ENCODE measurements around the gene SAMD4B. TPM values are rescaled to one million over a fixed set of nuclear protein-coding genes. Genes with fewer than 3 reads are reported as not detected.
A peak's percentile ranks its signal among the peaks of the same experiment; 100 is the strongest.

SAMD4B gene
- total and polyA plus RNA-seq, 7 experiments from 2014 or later: 7.3 to 84.6 (median 64.0) TPM

DNA sequence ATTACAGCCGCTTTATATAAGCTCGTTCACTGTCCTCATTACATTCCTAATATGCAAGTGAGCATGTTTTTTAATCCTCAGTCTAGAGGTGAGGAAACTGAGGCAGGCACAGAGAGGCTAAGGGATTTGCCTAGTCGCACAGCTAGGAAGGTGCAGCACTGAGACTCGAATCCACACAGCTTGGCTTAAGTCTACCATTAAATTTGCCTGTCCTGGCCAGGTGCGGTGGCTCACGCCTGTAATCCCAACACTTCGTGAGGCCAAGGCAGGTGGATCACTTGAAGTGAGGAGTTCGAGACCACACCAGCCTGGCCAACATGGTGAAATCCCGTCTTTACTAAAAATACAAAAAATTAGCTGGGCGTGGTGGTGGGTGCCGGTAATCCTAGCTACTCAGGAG, 85.5 kb downstream of the SAMD4B start:
- no peaks in the 10 kb centered on the region for H3K27me3 Mint-ChIP-seq
- no peaks in the 10 kb centered on the region for H3K9me3 ChIP-seq (ENCODE audit: control insufficient read depth in 2 of 3, low read length in 3 of 3)
- H3K4me3 ChIP-seq (ENCODE audit: low read length): no peak overlapping the region
- intact Hi-C loops (cut with micrococcal nuclease): no loop called here
- H3K4me1 Mint-ChIP-seq: peaks cover 0 to 16% (median 4%) of the 10 kb centered on the region in 7 donors
- DNase-seq (no peak), ATAC-seq (no peak)
- peaks cover 0 to 17% (median 4%) of the 10 kb centered on the region in 5 donors for H3K36me3 Mint-ChIP-seq
- H3K4me1 ChIP-seq (ENCODE audit: control insufficient read depth in 2 of 2, insufficient read depth in 2 of 2, low read length in 2 of 2): peaks cover 0 to 9% of the 10 kb centered on the region in 2 donors
- ChIA-PET POLR2A (interaction anchor here (0.7 to 6.9 kb wide), 6 partner anchors 8 to 21 kb away, joined by 4 to 46 read pairs (median 6); partner anchors contain the start of genes PLEKHG2, RPS16 and ZFP36), CTCF (no interaction called here)
- H3K36me3 ChIP-seq (ENCODE audit: control insufficient read depth in 2 of 3, insufficient read depth in 3 of 3, low read length in 3 of 3): peaks cover 0 to 43% (median 0%) of the 10 kb centered on the region in 3 experiments
- no peak overlapping the region for H3K4me3 Mint-ChIP-seq
- no peak overlapping the region for H3K27ac Mint-ChIP-seq
- no peaks in the 10 kb centered on the region for H3K27me3 ChIP-seq (ENCODE audit: control insufficient read depth in 2 of 2, insufficient read depth in 2 of 2, low read length in 2 of 2)
- H3K27ac ChIP-seq (ENCODE audit: low read depth, low read length): no peak overlapping the region
- H3K9me3 Mint-ChIP-seq: peaks cover 0 to 1% (median 0%) of the 10 kb centered on the region in 11 donors

- H3K27me3 Mint-ChIP-seq: no peaks in the 10 kb centered on the region
- intact Hi-C loops (cut with micrococcal nuclease): no loop called here
- POLR2A ChIA-PET: interaction anchor here (0.7 to 6.9 kb wide), 4 partner anchors 7 to 22 kb away, joined by 4 to 46 read pairs (median 6); partner anchors contain the start of genes PLEKHG2, RPS16 and ZFP36
- peaks cover 0 to 43% (median 4%) of the 10 kb centered on the region in 3 experiments for H3K36me3 ChIP-seq (ENCODE audit: control insufficient read depth in 2 of 3, insufficient read depth in 3 of 3, low read length in 3 of 3)
- peaks cover 0 to 21% (median 12%) of the 10 kb centered on the region in 5 donors for H3K36me3 Mint-ChIP-seq
- H3K9me3 Mint-ChIP-seq: peaks cover 0 to 1% (median 0%) of the 10 kb centered on the region in 11 donors
- H3K27ac ChIP-seq (ENCODE audit: low read depth, low read length): no peak overlapping the region
- H3K4me1 ChIP-seq (ENCODE audit: control insufficient read depth in 2 of 2, insufficient read depth in 2 of 2, low read length in 2 of 2): peaks cover 3 to 9% of the 10 kb centered on the region in 2 donors
- ATAC-seq: no peak
- no peak overlapping the region for H3K4me3 ChIP-seq (ENCODE audit: low read length)
- DNase-seq: no peak
- no peaks in the 10 kb centered on the region for H3K9me3 ChIP-seq (ENCODE audit: control insufficient read depth in 2 of 3, low read length in 3 of 3)
- H3K4me3 Mint-ChIP-seq: no peak overlapping the region
- peaks cover 0 to 23% (median 10%) of the 10 kb centered on the region in 7 donors for H3K4me1 Mint-ChIP-seq
- CTCF ChIA-PET: interaction anchor here (1.1 kb wide), 1 partner anchor 46 kb away, joined by 4 read pairs; no protein-coding TSS in a partner anchor
- H3K27me3 ChIP-seq (ENCODE audit: control insufficient read depth in 2 of 2, insufficient read depth in 2 of 2, low read length in 2 of 2): no peaks in the 10 kb centered on the region
- H3K27ac Mint-ChIP-seq: peak overlapping the region in 2 of 9 donors; percentile 17 to 59
Observed at GRCh38 chr19:39428283-39429112, 86.3 kb downstream of the SAMD4B start.

DNA sequence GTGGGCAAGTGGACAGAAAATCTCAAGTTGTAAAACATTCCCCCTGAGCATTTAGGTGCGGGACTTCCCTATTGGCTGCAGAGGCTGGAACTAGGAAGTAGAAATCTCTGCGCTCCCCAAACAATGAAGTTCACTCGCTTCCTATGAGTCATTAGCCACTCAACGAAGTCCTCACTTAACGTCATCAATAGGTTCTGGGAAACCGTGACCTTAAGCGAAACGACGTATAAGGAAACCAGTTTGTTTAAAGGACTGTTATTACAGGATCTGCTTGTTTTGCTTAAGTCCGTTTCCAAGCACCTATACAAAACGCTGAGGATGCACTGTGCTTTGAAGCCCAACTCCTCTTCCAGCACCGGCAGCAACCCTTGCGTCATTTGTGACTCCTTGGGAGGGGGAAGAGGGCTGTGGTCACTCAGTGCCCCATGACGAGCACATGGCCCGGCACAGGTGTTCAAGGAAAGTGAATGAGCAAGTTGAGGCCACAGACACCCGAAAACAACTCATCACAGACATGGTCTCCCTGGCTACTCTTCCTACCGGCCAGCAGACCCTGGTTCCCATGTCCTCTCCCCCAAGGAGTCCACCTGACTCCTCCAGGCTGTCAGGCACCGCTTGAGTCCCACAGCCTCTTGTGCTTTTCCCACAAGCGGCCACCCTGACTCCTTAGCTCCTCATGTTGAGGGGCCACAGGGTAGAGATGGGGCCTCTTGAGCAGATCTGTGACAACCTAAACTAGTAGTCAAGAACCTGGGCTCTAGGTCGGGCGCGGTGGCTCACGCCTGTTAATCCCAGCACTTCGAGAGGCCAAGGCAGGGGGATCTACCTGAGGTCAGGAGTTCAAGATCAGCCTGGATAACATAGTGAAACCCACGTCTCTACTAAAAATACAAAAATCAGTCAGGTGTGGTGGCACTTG, 88.7 kb downstream of the SAMD4B start:
- H3K27ac ChIP-seq (ENCODE audit: low read depth, low read length): no peak overlapping the region
- no peaks in the 10 kb centered on the region for H3K9me3 ChIP-seq (ENCODE audit: control insufficient read depth in 2 of 3, low read length in 3 of 3)
- peaks cover 19 to 25% of the 10 kb centered on the region in 2 donors for H3K4me1 ChIP-seq (ENCODE audit: control insufficient read depth in 2 of 2, insufficient read depth in 2 of 2, low read length in 2 of 2)
- ATAC-seq: peak; percentile 74
- intact Hi-C loops (cut with micrococcal nuclease): loop anchor here in 1 of 2 donors (1.0 to 10.0 kb wide), 2 partner anchors 19 to 1014 kb away; partner anchors contain the start of genes PLEKHG2 and SERTAD3
- peak in 1 of 9 donors; percentile 69 for DNase-seq
- H3K9me3 Mint-ChIP-seq: peaks cover 0 to 8% (median 0%) of the 10 kb centered on the region in 11 donors
- peaks cover 0 to 36% (median 11%) of the 10 kb centered on the region in 3 experiments for H3K36me3 ChIP-seq (ENCODE audit: control insufficient read depth in 2 of 3, insufficient read depth in 3 of 3, low read length in 3 of 3)
- peak overlapping the region in 1 of 10 donors; percentile 67 for H3K4me3 Mint-ChIP-seq
- no peak overlapping the region for H3K4me3 ChIP-seq (ENCODE audit: low read length)
- H3K27me3 ChIP-seq (ENCODE audit: control insufficient read depth in 2 of 2, insufficient read depth in 2 of 2, low read length in 2 of 2): no peaks in the 10 kb centered on the region
- H3K36me3 Mint-ChIP-seq: peaks cover 5 to 30% (median 20%) of the 10 kb centered on the region in 5 donors
- H3K4me1 Mint-ChIP-seq: peaks cover 12 to 40% (median 30%) of the 10 kb centered on the region in 7 donors
- POLR2A ChIA-PET: interaction anchor here (0.9 to 2.0 kb wide), 2 partner anchors 11 to 40 kb away, joined by 4 to 6 read pairs; partner anchors contain the start of genes MED29 and PAF1
- peaks cover 0 to 3% (median 0%) of the 10 kb centered on the region in 5 donors for H3K27me3 Mint-ChIP-seq
- peak overlapping the region in 1 of 9 donors; percentile 90 for H3K27ac Mint-ChIP-seq
- CTCF ChIA-PET: no interaction called here

- H3K4me1 ChIP-seq (ENCODE audit: control insufficient read depth in 2 of 2, insufficient read depth in 2 of 2, low read length in 2 of 2): peaks cover 27 to 32% of the 10 kb centered on the region in 2 donors
- no peaks in the 10 kb centered on the region for H3K27me3 ChIP-seq (ENCODE audit: control insufficient read depth in 2 of 2, insufficient read depth in 2 of 2, low read length in 2 of 2)
- peak overlapping the region in 3 of 9 donors; percentile 12 to 77 (median 70) for H3K27ac Mint-ChIP-seq
- CTCF ChIA-PET: interaction anchor here (0.7 to 1.8 kb wide), 3 partner anchors 18 to 1886 kb away, joined by 4 to 7 read pairs (median 5); partner anchors contain the start of gene PLEKHG2
- H3K9me3 Mint-ChIP-seq: peaks cover 0 to 11% (median 0%) of the 10 kb centered on the region in 11 donors
- H3K4me3 Mint-ChIP-seq: peak overlapping the region in 6 of 10 donors; percentile 14 to 55 (median 24)
- H3K4me3 ChIP-seq (ENCODE audit: low read length): no peak overlapping the region
- ATAC-seq (no peak), DNase-seq (no peak)
- POLR2A ChIA-PET: interaction anchor here (1.0 to 4.7 kb wide), 5 partner anchors 14 to 41 kb away, joined by 4 to 115 read pairs (median 6); partner anchors contain the start of genes MED29, PAF1 and SUPT5H
- H3K27ac ChIP-seq (ENCODE audit: low read depth, low read length): no peak overlapping the region
- peaks cover 20 to 52% (median 38%) of the 10 kb centered on the region in 7 donors for H3K4me1 Mint-ChIP-seq
- peaks cover 0 to 33% (median 11%) of the 10 kb centered on the region in 3 experiments for H3K36me3 ChIP-seq (ENCODE audit: control insufficient read depth in 2 of 3, insufficient read depth in 3 of 3, low read length in 3 of 3)
- intact Hi-C loops (cut with micrococcal nuclease): loop anchor here in 1 of 2 donors (10.0 kb wide), 1 partner anchor 1012 kb away; the partner anchor contains the start of gene SERTAD3
- peaks cover 5 to 30% (median 20%) of the 10 kb centered on the region in 5 donors for H3K36me3 Mint-ChIP-seq
- H3K9me3 ChIP-seq (ENCODE audit: control insufficient read depth in 2 of 3, low read length in 3 of 3): no peaks in the 10 kb centered on the region
- H3K27me3 Mint-ChIP-seq: peaks cover 0 to 5% (median 0%) of the 10 kb centered on the region in 5 donors
Observed at GRCh38 chr19:39432677-39433025, 90.4 kb downstream of the SAMD4B start.

- no peaks in the 10 kb centered on the region for H3K9me3 ChIP-seq (ENCODE audit: control insufficient read depth in 2 of 3, low read length in 3 of 3)
- H3K27ac Mint-ChIP-seq: peak overlapping the region in 7 of 9 donors; percentile 52 to 100 (median 97)
- DNase-seq (no peak), ATAC-seq (no peak)
- H3K27ac ChIP-seq (ENCODE audit: low read depth, low read length): peak overlapping the region; percentile 97
- H3K9me3 Mint-ChIP-seq: peaks cover 0 to 11% (median 0%) of the 10 kb centered on the region in 11 donors
- H3K27me3 ChIP-seq (ENCODE audit: control insufficient read depth in 2 of 2, insufficient read depth in 2 of 2, low read length in 2 of 2): no peaks in the 10 kb centered on the region
- H3K4me3 Mint-ChIP-seq: peak overlapping the region; percentile 27 to 100 (median 96)
- H3K4me1 Mint-ChIP-seq: peaks cover 20 to 52% (median 38%) of the 10 kb centered on the region in 7 donors
- peaks cover 5 to 30% (median 20%) of the 10 kb centered on the region in 5 donors for H3K36me3 Mint-ChIP-seq
- ChIA-PET POLR2A (interaction anchor here (0.6 to 4.7 kb wide), 10 partner anchors 13 to 1794 kb away, joined by 3 to 115 read pairs (median 4); partner anchors contain the start of genes MED29, PAF1, SUPT5H and ZFP36), CTCF (interaction anchor here (1.8 kb wide), 1 partner anchor 21 kb away, joined by 7 read pairs; the partner anchor contains the start of gene PLEKHG2)
- H3K4me1 ChIP-seq (ENCODE audit: control insufficient read depth in 2 of 2, insufficient read depth in 2 of 2, low read length in 2 of 2): peaks cover 27 to 32% of the 10 kb centered on the region in 2 donors
- H3K4me3 ChIP-seq (ENCODE audit: low read length): no peak overlapping the region
- intact Hi-C loops (cut with micrococcal nuclease): loop anchor here in 1 of 2 donors (10.0 kb wide), 1 partner anchor 1011 kb away; the partner anchor contains the start of gene SERTAD3
- peaks cover 0 to 33% (median 11%) of the 10 kb centered on the region in 3 experiments for H3K36me3 ChIP-seq (ENCODE audit: control insufficient read depth in 2 of 3, insufficient read depth in 3 of 3, low read length in 3 of 3)
- H3K27me3 Mint-ChIP-seq: peaks cover 0 to 5% (median 0%) of the 10 kb centered on the region in 5 donors
Observed at GRCh38 chr19:39433480-39434079, 91.4 kb downstream of the SAMD4B start.

All from naive thymus-derived CD4-positive, alpha-beta T cell (primary cell).